H9 (cell line): ENCODE measurements around the gene SCRN3. TPM values are rescaled to one million over a fixed set of nuclear protein-coding genes. Genes with fewer than 3 reads are reported as not detected.

ENCODE experiments used
- DNase-seq: peaks from one replicate; pipeline ENCODE4 v3.0.0-alpha.2; 2017
- H2AFZ ChIP-seq: one replicate; pipeline ENCODE4 v1.6.1; 2013; ENCODE audit warnings: mild to moderate bottlenecking, low read length, control low read depth, moderate library complexity
- H2AK5ac ChIP-seq: 2 replicates; pipeline ENCODE4 v1.6.1; 2013; ENCODE audit warnings: low read length, control low read depth, mixed read lengths; ENCODE audit not compliant: insufficient read length
- H2BK120ac ChIP-seq: one replicate; pipeline ENCODE4 v1.6.1; 2013; ENCODE audit warnings: low read depth, mild to moderate bottlenecking, low read length, control low read depth, inconsistent platforms; ENCODE audit not compliant: poor library complexity, severe bottlenecking
- H2BK12ac ChIP-seq: 2 replicates; pipeline ENCODE4 v1.6.1; 2013; ENCODE audit warnings: low read length, control low read depth, mixed read lengths, low read depth; ENCODE audit not compliant: insufficient read length
- H2BK15ac ChIP-seq: 2 replicates; pipeline ENCODE4 v1.6.1; 2013; ENCODE audit warnings: low read depth, low read length, control low read depth
- H2BK20ac ChIP-seq: one replicate; pipeline ENCODE4 v1.6.1; 2013; ENCODE audit warnings: low read depth, mild to moderate bottlenecking, low read length, control low read depth, inconsistent platforms; ENCODE audit not compliant: poor library complexity, severe bottlenecking
- H2BK5ac ChIP-seq: 2 replicates; pipeline ENCODE4 v1.6.1; 2013; ENCODE audit warnings: low read length, control low read depth, mixed read lengths; ENCODE audit not compliant: insufficient read length
- H3K14ac ChIP-seq: 2 replicates; pipeline ENCODE4 v1.6.1; 2013; ENCODE audit warnings: low read length, control low read depth; ENCODE audit not compliant: insufficient read depth
- H3K18ac ChIP-seq: 2 replicates; pipeline ENCODE4 v1.6.1; 2013; ENCODE audit warnings: low read depth, mild to moderate bottlenecking, mixed read lengths, low read length, control low read depth; ENCODE audit not compliant: insufficient read length
- H3K23ac ChIP-seq: 2 replicates; pipeline ENCODE4 v1.6.1; 2013; ENCODE audit warnings: low read length, control low read depth, mixed read lengths, low read depth; ENCODE audit not compliant: insufficient read length
- H3K23me2 ChIP-seq: 2 replicates; pipeline ENCODE4 v1.6.1; 2013; ENCODE audit warnings: low read depth, mild to moderate bottlenecking, mixed read lengths, low read length, control low read depth; ENCODE audit not compliant: insufficient read length, poor library complexity, severe bottlenecking
- H3K27ac ChIP-seq: 2 replicates; pipeline ENCODE4 v1.5.1; 2013; ENCODE audit warnings: low read length, control low read depth, mixed read lengths, low read depth; ENCODE audit not compliant: insufficient read length
- H3K27me3 ChIP-seq: 2 replicates; pipeline ENCODE4 v1.6.1; 2013; ENCODE audit warnings: low read length, control low read depth, inconsistent platforms; ENCODE audit not compliant: insufficient read depth
- H3K4ac ChIP-seq: 2 replicates; pipeline ENCODE4 v1.6.1; 2013; ENCODE audit warnings: low read depth, mild to moderate bottlenecking, control low read depth, inconsistent platforms, low read length, moderate library complexity
- H3K4me1 ChIP-seq: 2 replicates; pipeline ENCODE4 v1.6.1; 2013; ENCODE audit warnings: low read length, control low read depth, inconsistent platforms; ENCODE audit not compliant: insufficient read depth
- H3K4me2 ChIP-seq: 2 replicates; pipeline ENCODE4 v1.6.1; 2013; ENCODE audit warnings: low read length, control low read depth, mixed read lengths; ENCODE audit not compliant: insufficient read length, insufficient read depth
- H3K56ac ChIP-seq: 2 replicates; pipeline ENCODE4 v1.6.1; 2013; ENCODE audit warnings: low read depth, mild to moderate bottlenecking, mixed read lengths, low read length, control low read depth; ENCODE audit not compliant: insufficient read length
- H3K79me1 ChIP-seq: 2 replicates; pipeline ENCODE4 v1.6.1; 2013; ENCODE audit warnings: low read depth, mild to moderate bottlenecking, moderate library complexity, low read length, control low read depth, inconsistent platforms; ENCODE audit not compliant: insufficient read depth, poor library complexity, severe bottlenecking
- H3K79me2 ChIP-seq: 2 replicates; pipeline ENCODE4 v1.6.1; 2013; ENCODE audit warnings: low read length, control low read depth, inconsistent platforms; ENCODE audit not compliant: insufficient read depth
- H3K9ac ChIP-seq: 2 replicates; pipeline ENCODE4 v1.6.1; 2013; ENCODE audit warnings: low read length, control low read depth, mixed read lengths; ENCODE audit not compliant: insufficient read length; ENCODE audit errors: extremely low read depth
- H3K9me3 ChIP-seq: one replicate; pipeline ENCODE4 v1.6.1; 2013; ENCODE audit warnings: low read depth, low read length, inconsistent platforms; ENCODE audit not compliant: control insufficient read depth
- H3T11ph ChIP-seq: one replicate; pipeline ENCODE4 v1.6.1; 2013; ENCODE audit warnings: mild to moderate bottlenecking, low read length, control low read depth, inconsistent platforms
- H4K20me1 ChIP-seq: one replicate; pipeline ENCODE4 v1.6.1; 2013; ENCODE audit not compliant: control insufficient read depth, insufficient read length, insufficient read depth
- H4K5ac ChIP-seq: 2 replicates; pipeline ENCODE4 v1.6.1; 2013; ENCODE audit warnings: low read depth, mild to moderate bottlenecking, mixed read lengths, low read length, control low read depth; ENCODE audit not compliant: insufficient read length
- H4K8ac ChIP-seq: replicated peaks from 2 replicates; pipeline ENCODE4 v1.6.1; 2013; ENCODE audit warnings: low read length, control low read depth, mixed read lengths, low read depth; ENCODE audit not compliant: insufficient read length
- H4K91ac ChIP-seq: 2 replicates; pipeline ENCODE4 v1.6.1; 2013; ENCODE audit warnings: low read depth, mild to moderate bottlenecking, moderate library complexity, mixed read lengths, low read length, control low read depth; ENCODE audit not compliant: insufficient read length
- H3K27ac Mint-ChIP-seq, 3 experiments: 2 replicates in 2 of 3; 3 replicates in 1 of 3; pipeline ENCODE4 v1.8.0; 2020 to 2021; ENCODE audit warnings: mixed read lengths in 3 of 3, mild to moderate bottlenecking in 1 of 3, moderate library complexity in 1 of 3
- H3K27me3 Mint-ChIP-seq: 2 replicates; pipeline ENCODE4 v1.8.0; 2021; ENCODE audit warnings: low read depth, mild to moderate bottlenecking, moderate library complexity, mixed read lengths
- H3K36me3 Mint-ChIP-seq, 3 experiments: 2 replicates in 2 of 3; 3 replicates in 1 of 3; pipeline ENCODE4 v1.8.0; 2020 to 2021; ENCODE audit warnings: low read depth in 3 of 3, mixed read lengths in 3 of 3; ENCODE audit not compliant: insufficient read depth in 1 of 3
- H3K4me1 Mint-ChIP-seq, 2 experiments: 2 replicates each; pipeline ENCODE4 v1.8.0; 2020; ENCODE audit warnings: mixed read lengths in 2 of 2
- H3K4me3 Mint-ChIP-seq, 2 experiments: 2 replicates in 1 of 2; 3 replicates in 1 of 2; pipeline ENCODE4 v1.8.0; 2020 to 2021; ENCODE audit warnings: mild to moderate bottlenecking in 2 of 2, mixed read lengths in 2 of 2, moderate library complexity in 1 of 2
- H3K9me3 Mint-ChIP-seq, 2 experiments: 2 replicates in 1 of 2; 3 replicates in 1 of 2; pipeline ENCODE4 v1.8.0; 2020; ENCODE audit warnings: mild to moderate bottlenecking in 2 of 2, mixed read lengths in 2 of 2, moderate library complexity in 1 of 2
- CTCF ChIP-seq: fragments of 200-600 bp; sonication (generic); conservative IDR thresholded peaks from 3 replicates; pipeline ENCODE4 v1.8.0; 2021; ENCODE audit warnings: antibody characterized with exemption, mild to moderate bottlenecking
- total RNA-seq: library from RNA; stranded (reverse); gene quantifications from 2 replicates; pipeline ENCODE4 v1.2.1, GENCODE V29; 2021

SCRN3 gene
- total RNA-seq, 1 experiment from 2014 or later: 8.7 TPM

GRCh38 chr2:174436351-174436750, 40.8 kb downstream of the SCRN3 start:
- no peak overlapping the region for H3K14ac ChIP-seq
- no peaks in the 10 kb centered on the region for H3K27me3 Mint-ChIP-seq
- H3K79me1 ChIP-seq: no peaks in the 10 kb centered on the region
- H4K8ac ChIP-seq: no peak overlapping the region
- no peaks in the 10 kb centered on the region for H3K27me3 ChIP-seq
- no peak overlapping the region for H3K27ac ChIP-seq
- no peak overlapping the region for H3K4ac ChIP-seq
- H3K23ac ChIP-seq: no peak overlapping the region
- H3K9ac ChIP-seq: no peak overlapping the region
- no peak overlapping the region for H3T11ph ChIP-seq
- no peak overlapping the region for H4K5ac ChIP-seq
- no peaks in the 10 kb centered on the region for H3K4me1 Mint-ChIP-seq
- no peaks in the 10 kb centered on the region for H3K9me3 Mint-ChIP-seq
- no peak overlapping the region for H2BK120ac ChIP-seq
- no peak overlapping the region for H3K4me3 Mint-ChIP-seq
- H2BK5ac ChIP-seq: no peak overlapping the region
- H3K18ac ChIP-seq: no peak overlapping the region
- no peak overlapping the region for H3K4me2 ChIP-seq
- H3K36me3 Mint-ChIP-seq: no peaks in the 10 kb centered on the region
- H2AFZ ChIP-seq: no peak overlapping the region
- no peak overlapping the region for H2AK5ac ChIP-seq
- H2BK12ac ChIP-seq: no peak overlapping the region
- H3K56ac ChIP-seq: no peak overlapping the region
- H3K23me2 ChIP-seq: no peaks in the 10 kb centered on the region
- no peaks in the 10 kb centered on the region for H3K9me3 ChIP-seq
- H3K79me2 ChIP-seq: no peaks in the 10 kb centered on the region
- TF ChIP-seq CTCF: no peak
- H4K91ac ChIP-seq: no peak overlapping the region
- no peak for DNase-seq
- H3K27ac Mint-ChIP-seq: 0 out of 7 replicates have a peak overlapping the region, but pooled peaks of 1 of the 3 experiments have one; percentile 17
- H2BK15ac ChIP-seq: no peak overlapping the region
- H4K20me1 ChIP-seq: no peaks in the 10 kb centered on the region
- no peak overlapping the region for H2BK20ac ChIP-seq
- no peaks in the 10 kb centered on the region for H3K4me1 ChIP-seq
